ENCODE measurements around the gene INTS13.
"Not testable (repeated sequence)": the region's sequence is repeated elsewhere in the genome, so short reads cannot be mapped to it uniquely, and the experiment has no call there.

The INTS13 gene

DNA sequence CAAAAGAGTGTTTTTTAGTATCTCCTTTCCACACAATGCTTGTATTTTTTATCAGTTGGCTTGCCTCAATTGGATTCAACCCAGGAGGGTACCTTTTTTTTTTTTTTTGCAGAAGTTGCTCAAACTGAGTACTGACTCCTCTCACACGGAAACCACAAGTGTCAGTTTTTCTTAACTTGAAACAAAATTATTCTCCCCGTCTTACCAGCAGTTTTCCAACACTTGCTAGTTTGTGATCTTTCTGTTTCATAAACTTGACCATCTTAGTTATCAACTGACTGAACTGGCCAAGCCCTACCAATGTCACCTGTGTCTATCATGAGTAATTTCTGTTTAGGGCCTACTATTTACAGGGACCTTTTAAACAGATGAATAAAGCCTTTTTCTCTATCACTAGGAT lies 70.7 kb downstream of the INTS13 start:
- Histone ChIP-seq H2BK12ac (ENCODE audit: low read length) (no peak overlapping the region), H3K79me2 (ENCODE audit: control insufficient read depth, insufficient read depth, low read length, poor library complexity) (no peaks in the 10 kb centered on the region), H2BK5ac (ENCODE audit: low read depth, low read length, poor library complexity) (no peak overlapping the region), H4K8ac (ENCODE audit: low read depth, low read length) (no peak overlapping the region), H3K9me3 (ENCODE audit: insufficient read depth, low read depth, low read length) (no peaks in the 10 kb centered on the region), H3K14ac (ENCODE audit: low read length) (no peak overlapping the region), H3K9ac (ENCODE audit: low read length) (no peak overlapping the region), H4K12ac (ENCODE audit: low read depth, low read length) (no peak overlapping the region), H3K27me3 (ENCODE audit: insufficient read depth, low read length) (no peaks in the 10 kb centered on the region), H2BK120ac (ENCODE audit: insufficient read depth, low read length, poor library complexity) (no peak overlapping the region), H3K79me1 (ENCODE audit: low read length) (no peaks in the 10 kb centered on the region), H2AK5ac (ENCODE audit: low read length) (no peak overlapping the region), H3K4me1 (ENCODE audit: control insufficient read depth in 1 of 2, insufficient read depth in 2 of 2, low read length in 2 of 2) (peaks cover 5 to 7% of the 10 kb centered on the region in 2 experiments), H3K4me3 (ENCODE audit: low read depth, low read length) (no peak overlapping the region), H3K36me3 (ENCODE audit: control insufficient read depth in 1 of 2, insufficient read depth in 2 of 2, low read length in 2 of 2) (no peaks in the 10 kb centered on the region), H3K4ac (ENCODE audit: low read depth, low read length) (no peak overlapping the region), H3K27ac (ENCODE audit: low read depth, low read length) (no peak overlapping the region), H2AFZ (ENCODE audit: insufficient read depth, low read length, poor library complexity) (no peak overlapping the region), H3K18ac (ENCODE audit: low read length) (no peak overlapping the region), H4K91ac (ENCODE audit: low read depth, low read length) (no peak overlapping the region), H3K4me2 (ENCODE audit: low read length) (no peak overlapping the region), H3K23ac (ENCODE audit: low read length) (no peak overlapping the region)
- no peak for DNase-seq
- no CpG with 5 or more reads among the region's 2 CpGs for WGBS (ENCODE audit: extremely low coverage, insufficient coverage, insufficient read length)

- H2AFZ ChIP-seq (ENCODE audit: insufficient read depth, low read length, poor library complexity), result no peak overlapping the region
Observed at GRCh38 chr12:26863515-26863914, 74.3 kb downstream of the INTS13 start.

GRCh38 chr12:26862787-26863186 lies 75.0 kb downstream of the INTS13 start:
- H2AK5ac ChIP-seq (ENCODE audit: low read length); H3K4me1 ChIP-seq (ENCODE audit: control insufficient read depth in 1 of 2, insufficient read depth in 2 of 2, low read length in 2 of 2); H3K27ac ChIP-seq (ENCODE audit: low read depth, low read length); H3K9ac ChIP-seq (ENCODE audit: low read length); H2BK5ac ChIP-seq (ENCODE audit: low read depth, low read length, poor library complexity); H3K4me3 ChIP-seq (ENCODE audit: low read depth, low read length); H2AFZ ChIP-seq (ENCODE audit: insufficient read depth, low read length, poor library complexity); H3K14ac ChIP-seq (ENCODE audit: low read length); H3K23ac ChIP-seq (ENCODE audit: low read length); H2BK120ac ChIP-seq (ENCODE audit: insufficient read depth, low read length, poor library complexity); H3K79me1 ChIP-seq (ENCODE audit: low read length); H3K9me3 ChIP-seq (ENCODE audit: insufficient read depth, low read depth, low read length); H3K79me2 ChIP-seq (ENCODE audit: control insufficient read depth, insufficient read depth, low read length, poor library complexity); H3K27me3 ChIP-seq (ENCODE audit: insufficient read depth, low read length); H3K4ac ChIP-seq (ENCODE audit: low read depth, low read length); H4K12ac ChIP-seq (ENCODE audit: low read depth, low read length); H3K36me3 ChIP-seq (ENCODE audit: control insufficient read depth in 1 of 2, insufficient read depth in 2 of 2, low read length in 2 of 2); H4K8ac ChIP-seq (ENCODE audit: low read depth, low read length); DNase-seq; H3K4me2 ChIP-seq (ENCODE audit: low read length); H4K91ac ChIP-seq (ENCODE audit: low read depth, low read length); H3K18ac ChIP-seq (ENCODE audit: low read length); H2BK12ac ChIP-seq (ENCODE audit: low read length): not testable (repeated sequence)
- no CpG with 5 or more reads among the region's 3 CpGs for WGBS (ENCODE audit: extremely low coverage, insufficient coverage, insufficient read length)

More at GRCh38 chr12:26863515-26863914, 74.3 kb downstream of the INTS13 start:
- Histone ChIP-seq H2BK120ac (ENCODE audit: insufficient read depth, low read length, poor library complexity) (no peak overlapping the region), H3K27me3 (ENCODE audit: insufficient read depth, low read length) (no peaks in the 10 kb centered on the region), H3K4me2 (ENCODE audit: low read length) (no peak overlapping the region), H2BK5ac (ENCODE audit: low read depth, low read length, poor library complexity) (no peak overlapping the region), H3K36me3 (ENCODE audit: control insufficient read depth in 1 of 2, insufficient read depth in 2 of 2, low read length in 2 of 2) (no peaks in the 10 kb centered on the region), H4K12ac (ENCODE audit: low read depth, low read length) (no peak overlapping the region), H2AK5ac (ENCODE audit: low read length) (no peak overlapping the region), H2BK12ac (ENCODE audit: low read length) (no peak overlapping the region), H4K8ac (ENCODE audit: low read depth, low read length) (no peak overlapping the region), H3K9ac (ENCODE audit: low read length) (no peak overlapping the region), H3K4me3 (ENCODE audit: low read depth, low read length) (no peak overlapping the region), H3K79me2 (ENCODE audit: control insufficient read depth, insufficient read depth, low read length, poor library complexity) (no peaks in the 10 kb centered on the region), H4K91ac (ENCODE audit: low read depth, low read length) (no peak overlapping the region), H3K4me1 (ENCODE audit: control insufficient read depth in 1 of 2, insufficient read depth in 2 of 2, low read length in 2 of 2) (no peaks in the 10 kb centered on the region), H3K4ac (ENCODE audit: low read depth, low read length) (no peak overlapping the region), H3K18ac (ENCODE audit: low read length) (no peak overlapping the region), H3K9me3 (ENCODE audit: insufficient read depth, low read depth, low read length) (no peaks in the 10 kb centered on the region), H3K27ac (ENCODE audit: low read depth, low read length) (no peak overlapping the region), H3K14ac (ENCODE audit: low read length) (no peak overlapping the region), H3K79me1 (ENCODE audit: low read length) (no peaks in the 10 kb centered on the region), H3K23ac (ENCODE audit: low read length) (no peak overlapping the region)
- WGBS (ENCODE audit: extremely low coverage, insufficient coverage, insufficient read length), result no CpG with 5 or more reads among the region's 4 CpGs
- no peak for DNase-seq

DNA sequence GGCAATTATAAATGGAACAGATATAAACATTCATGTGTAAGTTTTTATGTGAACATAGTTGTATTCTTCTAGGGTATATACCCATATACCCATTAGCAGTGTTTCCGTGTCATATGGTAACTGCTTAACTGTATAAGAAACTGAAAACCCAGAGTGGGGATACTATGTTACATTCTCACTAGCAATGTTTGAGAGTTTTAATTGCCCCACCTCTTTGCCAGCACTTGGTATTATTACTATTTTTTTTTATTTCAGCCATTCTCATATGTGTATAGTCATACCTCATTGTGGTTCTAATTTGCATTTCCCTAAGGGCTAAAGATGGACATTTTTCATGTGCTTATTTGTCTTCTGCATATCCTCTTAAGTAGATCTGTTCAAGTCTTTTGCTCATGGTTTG lies 76.1 kb downstream of the INTS13 start:
- H4K91ac ChIP-seq (ENCODE audit: low read depth, low read length), result no peak overlapping the region

More for the DNA sequence above, 76.1 kb downstream of the INTS13 start:
- Histone ChIP-seq H3K9ac (ENCODE audit: low read length) (no peak overlapping the region), H3K14ac (ENCODE audit: low read length) (no peak overlapping the region), H2AFZ (ENCODE audit: insufficient read depth, low read length, poor library complexity) (no peak overlapping the region), H4K8ac (ENCODE audit: low read depth, low read length) (no peak overlapping the region), H3K4me1 (ENCODE audit: control insufficient read depth in 1 of 2, insufficient read depth in 2 of 2, low read length in 2 of 2) (peaks cover 0 to 2% of the 10 kb centered on the region in 2 experiments), H4K12ac (ENCODE audit: low read depth, low read length) (no peak overlapping the region), H2BK120ac (ENCODE audit: insufficient read depth, low read length, poor library complexity) (no peak overlapping the region), H2BK12ac (ENCODE audit: low read length) (no peak overlapping the region), H3K27me3 (ENCODE audit: insufficient read depth, low read length) (no peaks in the 10 kb centered on the region), H3K79me1 (ENCODE audit: low read length) (no peaks in the 10 kb centered on the region), H3K23ac (ENCODE audit: low read length) (no peak overlapping the region), H3K4me2 (ENCODE audit: low read length) (no peak overlapping the region), H2AK5ac (ENCODE audit: low read length) (no peak overlapping the region), H3K9me3 (ENCODE audit: insufficient read depth, low read depth, low read length) (no peaks in the 10 kb centered on the region), H3K4me3 (ENCODE audit: low read depth, low read length) (no peak overlapping the region), H3K79me2 (ENCODE audit: control insufficient read depth, insufficient read depth, low read length, poor library complexity) (no peaks in the 10 kb centered on the region), H3K27ac (ENCODE audit: low read depth, low read length) (no peak overlapping the region), H3K18ac (ENCODE audit: low read length) (no peak overlapping the region), H2BK5ac (ENCODE audit: low read depth, low read length, poor library complexity) (no peak overlapping the region), H3K4ac (ENCODE audit: low read depth, low read length) (no peak overlapping the region), H3K36me3 (ENCODE audit: control insufficient read depth in 1 of 2, insufficient read depth in 2 of 2, low read length in 2 of 2) (no peaks in the 10 kb centered on the region)
- WGBS (ENCODE audit: extremely low coverage, insufficient coverage, insufficient read length), result no CpG with 5 or more reads among the region's 1 CpG
- DNase-seq, result no peak
